ENCODE results near the gene OR2A2.
"Not testable (repeated sequence)": the region's sequence is repeated elsewhere in the genome, so short reads cannot be mapped to it uniquely, and the experiment has no call there.

Gene OR2A2

DNA sequence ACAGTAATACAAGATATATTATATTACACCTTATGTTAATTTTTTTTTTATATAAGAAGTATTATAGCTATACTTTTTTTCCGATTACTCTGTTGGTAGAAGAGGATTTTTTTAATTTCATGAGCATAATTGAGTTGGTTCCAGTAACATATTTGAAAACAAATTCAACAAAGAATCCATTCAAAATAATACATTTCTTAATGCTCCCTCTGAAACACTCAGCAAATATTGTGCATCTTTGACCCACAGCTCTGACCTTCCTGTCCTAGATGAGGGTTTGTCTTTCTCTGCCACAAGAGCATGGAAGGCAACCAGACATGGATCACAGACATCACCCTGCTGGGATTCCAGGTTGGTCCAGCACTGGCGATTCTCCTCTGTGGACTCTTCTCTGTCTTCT is at the start of gene OR2A2:
OR2A2 (plus strand) TSS at position 301 of the 400 bp plus-strand sequence; CDS start at position 301, 0 bp downstream.
- no peak for DNase-seq

DNA sequence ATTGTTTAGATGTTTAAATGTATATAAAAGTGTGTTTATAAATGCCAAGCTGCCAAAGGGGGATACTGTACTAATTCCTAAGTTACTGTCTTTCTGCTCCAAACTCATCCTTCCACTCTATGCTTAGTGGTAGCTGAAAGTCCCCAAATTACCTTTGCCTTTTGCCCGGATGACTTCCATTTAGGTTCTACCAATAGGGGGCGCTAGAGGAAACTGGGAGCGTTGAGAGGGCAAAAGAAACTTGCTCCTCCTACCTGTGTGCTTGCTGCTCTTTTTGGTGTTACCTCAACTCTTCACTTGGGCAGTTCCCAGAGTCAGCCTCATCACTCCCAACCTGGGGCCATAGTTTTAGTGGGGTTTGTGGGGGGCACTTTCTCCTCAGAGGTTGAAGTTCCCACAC is 45.7 kb upstream of the OR2A2 start:
- DNase-seq = no peak

DNA sequence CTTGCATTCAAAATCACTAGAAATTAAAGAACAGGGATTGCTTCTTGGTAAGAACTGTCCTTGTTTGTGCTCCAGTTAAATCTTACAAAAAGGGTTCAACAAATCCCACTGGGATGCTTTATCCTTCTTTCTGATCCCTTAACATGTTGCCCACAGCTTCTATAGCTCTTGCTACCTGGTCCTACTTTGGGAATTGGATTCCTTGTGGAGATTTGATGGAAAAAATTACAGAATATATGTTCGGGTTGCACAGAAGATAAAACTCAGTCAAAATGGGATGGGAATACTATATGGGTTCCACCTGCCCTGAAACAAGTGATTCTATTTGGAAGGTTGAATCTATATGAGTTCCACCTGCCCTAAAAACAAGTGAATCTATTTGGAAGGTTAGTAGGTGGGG is 39.9 kb upstream of the OR2A2 start, which contains the start of gene OR2A25:
OR2A25 (plus strand) TSS at position 301 of the 400 bp plus-strand sequence. CDS start 4,409 bp downstream, outside the sequence.
- DNase-seq = no peak

GRCh38 chr7:144069953-144070352 is 39.4 kb upstream of the OR2A2 start:
- no peak for DNase-seq

DNA sequence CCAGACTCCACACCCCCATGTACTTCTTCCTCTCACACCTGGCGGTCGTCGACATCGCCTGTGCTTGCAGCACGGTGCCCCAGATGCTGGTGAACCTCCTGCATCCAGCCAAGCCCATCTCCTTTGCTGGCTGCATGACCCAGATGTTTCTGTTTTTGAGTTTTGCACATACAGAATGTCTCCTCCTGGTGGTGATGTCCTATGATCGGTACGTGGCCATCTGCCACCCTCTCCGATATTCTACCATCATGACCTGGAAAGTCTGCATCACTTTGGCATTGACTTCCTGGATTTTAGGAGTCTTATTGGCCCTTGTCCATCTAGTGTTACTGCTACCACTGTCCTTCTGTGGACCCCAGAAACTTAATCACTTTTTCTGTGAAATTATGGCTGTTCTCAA is 35.0 kb upstream of the OR2A2 start:
- DNase-seq = no peak

- no peak for DNase-seq
Observed at GRCh38 chr7:144085978-144086377, 23.4 kb upstream of the OR2A2 start, which contains the start of gene OR2A12. TSS of gene OR2A12 (plus strand) at chr7:144086278. CDS start at chr7:144095108, 8,830 bp downstream.

DNA sequence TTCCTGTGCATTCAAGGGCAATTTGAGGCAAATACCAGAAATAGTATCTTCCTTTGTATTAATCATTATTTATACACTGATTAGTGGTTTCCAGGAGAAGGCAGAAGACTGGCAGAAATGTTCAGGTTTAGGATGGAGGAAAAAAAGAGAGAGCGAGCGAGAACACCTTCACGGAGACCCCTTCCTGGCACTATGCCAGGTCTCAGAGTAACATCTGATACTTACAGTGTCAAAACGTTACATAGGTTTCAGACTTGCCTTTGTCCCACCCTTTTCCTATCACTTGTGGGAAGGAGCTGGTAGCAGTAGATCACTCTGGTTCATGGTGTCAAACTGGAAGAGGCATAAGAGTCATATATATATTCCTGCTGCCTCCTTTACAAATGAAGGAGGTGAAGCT is 22.7 kb upstream of the OR2A2 start:
- DNase-seq = no peak

DNA sequence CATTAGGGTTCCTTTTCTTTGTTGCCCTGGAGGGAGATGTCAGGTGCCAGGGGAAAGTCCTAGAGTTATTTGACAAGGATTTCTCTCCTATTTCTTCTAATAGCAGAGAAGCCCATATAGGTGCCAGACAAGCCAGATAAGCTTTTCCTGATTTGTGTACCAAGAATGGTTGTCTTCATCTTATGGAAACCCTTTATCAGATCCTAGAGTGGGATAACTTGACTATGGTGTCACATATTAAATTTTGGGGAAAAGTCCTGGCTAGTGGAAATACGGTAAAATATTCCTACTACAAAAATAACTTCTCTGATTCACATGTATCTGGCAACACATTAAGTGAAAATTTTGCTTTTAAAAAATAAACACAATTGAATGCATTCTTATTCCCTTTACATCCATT is 22.2 kb upstream of the OR2A2 start:
- no peak for DNase-seq

DNA sequence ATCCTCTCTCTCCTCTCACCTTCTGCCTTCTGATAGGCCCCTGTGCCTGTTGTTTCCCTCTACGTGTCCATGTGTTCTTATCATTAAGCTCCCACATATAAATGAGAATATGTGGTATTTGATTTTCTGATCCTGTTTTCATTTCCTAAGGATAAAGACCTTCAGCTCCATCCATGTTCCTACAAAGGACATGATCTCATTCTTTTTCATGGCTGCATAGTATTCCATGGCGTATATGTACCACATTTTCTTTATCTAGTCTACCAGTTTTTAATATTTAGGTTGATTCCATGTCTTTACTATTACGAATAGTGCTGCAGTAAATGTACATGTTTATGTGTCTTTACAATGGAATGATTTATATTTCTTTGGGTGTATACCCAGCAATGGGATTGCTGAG is 18.7 kb upstream of the OR2A2 start:
- no peak for DNase-seq

- DNase-seq = no peak
Observed at GRCh38 chr7:144098776-144099175, 10.6 kb upstream of the OR2A2 start.

- no peak for DNase-seq
Observed at GRCh38 chr7:144100607-144101006, 8.8 kb upstream of the OR2A2 start.

- no peak for DNase-seq
Observed at GRCh38 chr7:144102041-144102440, 7.3 kb upstream of the OR2A2 start.

DNA sequence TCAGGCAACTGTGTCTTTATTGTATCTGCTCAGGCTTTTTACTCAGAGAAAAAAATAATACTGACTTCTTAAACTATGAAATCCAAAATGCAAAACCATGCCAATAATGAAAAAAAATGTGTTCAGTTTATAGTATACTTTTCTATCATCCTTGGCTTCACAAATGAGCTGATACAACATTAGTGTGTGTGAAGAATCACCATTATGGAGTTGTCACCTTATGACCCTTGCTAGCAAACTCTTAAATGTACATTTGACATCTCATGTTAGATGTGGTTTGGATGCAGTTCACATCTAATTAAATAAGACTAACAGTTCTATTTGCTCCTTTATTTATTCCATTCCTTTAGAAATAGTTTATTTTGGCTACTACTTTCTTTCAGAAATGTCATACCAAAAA is 4.2 kb upstream of the OR2A2 start:
- no peak for DNase-seq

DNA sequence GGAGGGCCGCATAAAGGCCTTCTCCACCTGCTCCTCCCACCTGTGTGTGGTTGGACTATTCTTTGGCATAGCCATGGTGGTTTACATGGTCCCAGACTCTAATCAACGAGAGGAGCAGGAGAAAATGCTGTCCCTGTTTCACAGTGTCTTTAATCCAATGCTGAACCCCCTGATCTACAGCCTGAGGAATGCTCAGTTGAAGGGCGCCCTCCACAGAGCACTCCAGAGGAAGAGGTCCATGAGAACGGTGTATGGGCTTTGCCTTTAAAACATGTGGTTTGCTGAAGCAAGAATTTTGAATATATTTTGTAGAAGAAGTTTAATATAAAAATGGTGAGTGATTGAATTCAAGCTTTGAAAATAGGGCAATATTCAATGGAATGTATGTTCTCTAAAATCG is 889 bp downstream of the OR2A2 start:
- no peak for DNase-seq

GRCh38 chr7:144113651-144114050 is 4.3 kb downstream of the OR2A2 start:
- DNase-seq = no peak

GRCh38 chr7:144118341-144118740 is 9.0 kb downstream of the OR2A2 start:
- no peak for DNase-seq

- DNase-seq = no peak
Observed at GRCh38 chr7:144122876-144123275, 13.5 kb downstream of the OR2A2 start, which contains the start of gene OR2A14. TSS of gene OR2A14 (plus strand) at chr7:144123176. CDS start at chr7:144129113, 5,937 bp downstream.

- DNase-seq = peak; percentile 80
Observed at GRCh38 chr7:144127714-144128334, 18.4 kb downstream of the OR2A2 start.

- DNase-seq = not testable (repeated sequence)
Observed at GRCh38 chr7:144129601-144130000, 20.2 kb downstream of the OR2A2 start.

- DNase-seq = no peak
Observed at GRCh38 chr7:144130730-144131129, 21.3 kb downstream of the OR2A2 start.

DNA sequence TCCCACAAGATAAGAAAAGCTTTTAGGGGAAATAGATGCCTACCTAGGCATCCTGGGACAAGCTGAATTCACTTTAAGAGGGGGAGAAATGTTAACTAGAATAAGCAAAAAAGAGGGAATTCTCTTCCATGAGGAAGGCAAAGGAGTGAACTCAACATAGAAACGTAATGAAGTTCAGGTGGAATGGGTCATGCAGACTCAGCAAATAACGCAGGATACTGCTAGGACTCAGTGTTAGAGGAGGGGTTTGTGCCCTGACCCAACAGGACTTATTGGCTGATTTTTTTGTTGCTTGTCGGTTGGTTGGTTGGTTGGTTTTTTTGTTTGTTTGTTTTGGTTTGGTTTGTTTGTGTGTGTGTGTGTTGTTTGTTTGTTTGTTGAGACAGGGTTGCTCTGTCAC is 22.9 kb downstream of the OR2A2 start:
- DNase-seq = no peak

- DNase-seq = no peak
Observed at GRCh38 chr7:144133307-144133706, 23.9 kb downstream of the OR2A2 start.

DNA sequence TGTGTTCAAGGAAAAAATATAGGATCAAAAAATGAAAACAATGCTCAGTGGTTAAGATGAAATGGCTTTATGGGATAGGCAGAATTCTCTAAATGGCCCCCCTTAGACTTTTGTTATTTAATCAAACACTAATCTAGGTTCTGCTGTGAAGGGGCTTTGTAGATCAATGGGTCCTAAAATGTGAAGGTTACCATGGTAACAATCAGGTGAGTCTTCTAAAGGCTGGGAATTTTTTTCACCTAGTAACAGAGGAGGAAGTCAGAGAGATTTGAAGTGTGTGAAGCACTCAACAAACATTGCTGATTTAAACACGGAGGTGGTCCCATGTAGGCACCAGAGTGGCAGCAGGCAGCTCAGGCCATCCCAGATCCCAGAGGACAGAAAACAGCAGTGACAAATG is 24.7 kb downstream of the OR2A2 start:
- no peak for DNase-seq

- DNase-seq = no peak
Observed at GRCh38 chr7:144137501-144137900, 28.1 kb downstream of the OR2A2 start.

GRCh38 chr7:144142187-144142586 is 32.8 kb downstream of the OR2A2 start:
- no peak for DNase-seq

Data from stimulated activated naive CD4-positive, alpha-beta T cell treated with Interleukin-2 at 50 U/mL for 16 hours (primary cell).